ENCODE data around the gene ZNF827. TPM values are rescaled to one million over a fixed set of nuclear protein-coding genes. Genes with fewer than 3 reads are reported as not detected.

Gene ZNF827
- total and polyA plus RNA-seq, 2 of the 13 experiments (the other 11 are each of a cell fraction or from before 2014, with no cell fraction given): 2.8 TPM

DNA sequence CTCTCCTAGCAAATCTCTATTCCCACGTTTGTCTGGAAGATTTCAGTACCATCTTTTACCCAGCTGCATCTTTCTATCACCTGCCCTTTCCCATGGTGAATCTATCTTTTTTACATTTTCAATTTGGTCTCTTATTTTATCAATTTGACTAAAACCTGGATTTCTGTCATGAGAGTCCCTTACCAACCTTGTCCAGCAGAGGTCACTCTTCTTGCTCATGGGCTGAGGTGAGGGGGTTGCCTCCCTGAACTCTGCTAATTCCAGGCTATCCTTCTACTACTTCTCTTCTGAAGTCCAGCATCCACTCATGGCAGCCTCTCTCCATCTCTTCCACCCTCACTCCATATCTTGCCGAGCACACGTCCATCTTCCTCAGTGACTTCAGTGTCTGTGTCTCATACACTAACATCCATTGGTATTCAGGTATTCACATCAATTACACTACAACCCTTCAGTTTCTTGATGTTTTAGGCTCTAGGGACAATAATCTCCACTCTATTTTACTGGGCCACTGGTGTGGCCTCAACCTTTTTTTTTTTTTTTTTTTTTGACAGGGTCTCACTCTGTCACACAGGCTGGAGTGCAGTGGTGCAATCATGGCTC, 17.8 kb upstream of the ZNF827 start:
- no peak overlapping the region for H3K9ac ChIP-seq (ENCODE audit: insufficient read depth, low read depth, low read length)
- CTCF ChIA-PET (ENCODE audit: low intra/inter-chr PET ratio, low total read pairs): no interaction called here
- H3K4me1 ChIP-seq (ENCODE audit: insufficient read depth, low read length): no peaks in the 10 kb centered on the region
- peak; percentile 78 for ATAC-seq
- POLR2A ChIA-PET: no interaction called here
- intact Hi-C loops (cut with micrococcal nuclease; ENCODE audit: unreplicated experiment): loop anchor here (1.0 kb wide), 1 partner anchor 960 kb away; no protein-coding TSS in a partner anchor
- H3K27me3 ChIP-seq (ENCODE audit: control insufficient read depth in 1 of 2, insufficient read depth in 2 of 2, low read length in 2 of 2): no peaks in the 10 kb centered on the region; a peak in 3 of 5 replicates
- no peak for TF ChIP-seq SSRP1 (CRISPR knock-in tag; IDR thresholded peaks at IDR 0.05)
- TF ChIP-seq, protein P1, sequence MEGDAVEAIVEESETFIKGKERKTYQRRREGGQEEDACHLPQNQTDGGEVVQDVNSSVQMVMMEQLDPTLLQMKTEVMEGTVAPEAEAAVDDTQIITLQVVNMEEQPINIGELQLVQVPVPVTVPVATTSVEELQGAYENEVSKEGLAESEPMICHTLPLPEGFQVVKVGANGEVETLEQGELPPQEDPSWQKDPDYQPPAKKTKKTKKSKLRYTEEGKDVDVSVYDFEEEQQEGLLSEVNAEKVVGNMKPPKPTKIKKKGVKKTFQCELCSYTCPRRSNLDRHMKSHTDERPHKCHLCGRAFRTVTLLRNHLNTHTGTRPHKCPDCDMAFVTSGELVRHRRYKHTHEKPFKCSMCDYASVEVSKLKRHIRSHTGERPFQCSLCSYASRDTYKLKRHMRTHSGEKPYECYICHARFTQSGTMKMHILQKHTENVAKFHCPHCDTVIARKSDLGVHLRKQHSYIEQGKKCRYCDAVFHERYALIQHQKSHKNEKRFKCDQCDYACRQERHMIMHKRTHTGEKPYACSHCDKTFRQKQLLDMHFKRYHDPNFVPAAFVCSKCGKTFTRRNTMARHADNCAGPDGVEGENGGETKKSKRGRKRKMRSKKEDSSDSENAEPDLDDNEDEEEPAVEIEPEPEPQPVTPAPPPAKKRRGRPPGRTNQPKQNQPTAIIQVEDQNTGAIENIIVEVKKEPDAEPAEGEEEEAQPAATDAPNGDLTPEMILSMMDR (CRISPR knock-in tag; IDR thresholded peaks at IDR 0.05): peak; percentile 73
- peak; percentile 32; the same call in 1 of the 2 replicates for TF ChIP-seq SMC3 (IDR thresholded peaks at IDR 0.05; ENCODE audit: low read length)
- TF ChIP-seq PAF1 (CRISPR knock-in tag; IDR thresholded peaks at IDR 0.05): no peak
- TF ChIP-seq NFKBIZ (CRISPR knock-in tag; IDR thresholded peaks at IDR 0.05): no peak
- TF ChIP-seq, protein P2, sequence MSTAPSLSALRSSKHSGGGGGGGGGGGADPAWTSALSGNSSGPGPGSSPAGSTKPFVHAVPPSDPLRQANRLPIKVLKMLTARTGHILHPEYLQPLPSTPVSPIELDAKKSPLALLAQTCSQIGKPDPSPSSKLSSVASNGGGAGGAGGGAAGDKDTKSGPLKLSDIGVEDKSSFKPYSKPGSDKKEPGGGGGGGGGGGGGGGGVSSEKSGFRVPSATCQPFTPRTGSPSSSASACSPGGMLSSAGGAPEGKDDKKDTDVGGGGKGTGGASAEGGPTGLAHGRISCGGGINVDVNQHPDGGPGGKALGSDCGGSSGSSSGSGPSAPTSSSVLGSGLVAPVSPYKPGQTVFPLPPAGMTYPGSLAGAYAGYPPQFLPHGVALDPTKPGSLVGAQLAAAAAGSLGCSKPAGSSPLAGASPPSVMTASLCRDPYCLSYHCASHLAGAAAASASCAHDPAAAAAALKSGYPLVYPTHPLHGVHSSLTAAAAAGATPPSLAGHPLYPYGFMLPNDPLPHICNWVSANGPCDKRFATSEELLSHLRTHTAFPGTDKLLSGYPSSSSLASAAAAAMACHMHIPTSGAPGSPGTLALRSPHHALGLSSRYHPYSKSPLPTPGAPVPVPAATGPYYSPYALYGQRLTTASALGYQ (CRISPR knock-in tag; IDR thresholded peaks at IDR 0.05): no peak
- TF ChIP-seq STAG1 (CRISPR knock-in tag; IDR thresholded peaks at IDR 0.05): peak; percentile 41; the same call in 1 of the 2 replicates
- peak; percentile 73 for FAIRE-seq
- H3K36me3 ChIP-seq (replicated peaks in 1 of 2; ENCODE audit: control insufficient read depth in 1 of 2, insufficient read depth in 2 of 2, low read length in 2 of 2): no peaks in the 10 kb centered on the region
- H3K27ac ChIP-seq (ENCODE audit: extremely low read length, insufficient read depth, low read length): no peak overlapping the region
- no peaks in the 10 kb centered on the region for H3K9me3 ChIP-seq (ENCODE audit: low read length)
- H3K79me2 ChIP-seq (ENCODE audit: insufficient read depth, low read length): no peaks in the 10 kb centered on the region
- H2AFZ ChIP-seq (ENCODE audit: low read length): no peak overlapping the region
- no TSS peak for BruUV-seq (replicated peaks)
- peak; percentile 40 for DNase-seq (ENCODE audit: low spot score)
- H3K4me2 ChIP-seq (ENCODE audit: low read depth, low read length): no peak overlapping the region
- H3K4me3 ChIP-seq (replicated peaks in 1 of 3; ENCODE audit: insufficient read depth in 1 of 3, low read depth in 2 of 3, low read length in 3 of 3): no peak overlapping the region
- in situ Hi-C loops (cut with HindIII; ENCODE audit: extremely low pct_ligation_motif_present, low pct_unique_long_range_greater_than_20kb): loop anchor here (10.0 kb wide), 1 partner anchor 958 kb away; no protein-coding TSS in a partner anchor
- WGBS (ENCODE audit: low lambda C conversion rate): 0% methylated on average over 3 of the region's 3 CpGs
- no peaks in the 10 kb centered on the region for H4K20me1 ChIP-seq (ENCODE audit: insufficient read depth, low read length)

All from HepG2 (cell line).